IMR-90 (cell line): ENCODE data around the gene TRMT1L. TPM values are rescaled to one million over a fixed set of nuclear protein-coding genes. Genes with fewer than 3 reads are reported as not detected.

Experiments
- ATAC-seq: fragments of 200-7000 bp; cut with Tn5 transposase; 2 replicates; pipeline ENCODE4 v1.9.1; 2020; ENCODE audit warnings: low read depth, mild to moderate bottlenecking, moderate library complexity
- BruUV-seq: library from RNA; stranded (reverse); fragments of 400-500 nt; replicated peaks from 2 replicates; lab custom pipeline; 2021; lab: Mats Ljungman, UMichigan
- CTCF ChIA-PET: fragments of 300-600 bp; formaldehyde crosslinking; extraction: SDS; loops from one replicate; lab custom pipeline; 2021; ENCODE audit warnings: antibody characterized with exemption; lab: Yijun Ruan, JAX
- POLR2A ChIA-PET: fragments of 300-600 bp; sonication (Branson Sonifier 250); formaldehyde crosslinking; loops from one replicate; lab custom pipeline; 2022; ENCODE audit warnings: antibody characterized with exemption; ENCODE audit not compliant: unreplicated experiment; lab: Charles Lee
- DNase-seq: peaks from one replicate; pipeline ENCODE4 v3.0.0; 2013
- H2AFZ ChIP-seq: replicated peaks from 2 replicates; pipeline ENCODE3; 2013; ENCODE audit warnings: low read length, mild to moderate bottlenecking; ENCODE audit not compliant: poor library complexity
- H2AK5ac ChIP-seq: 2 replicates; pipeline ENCODE4 v1.6.1; 2013; ENCODE audit warnings: low read depth, low read length, inconsistent platforms
- H2AK9ac ChIP-seq: replicated peaks from 2 replicates; pipeline ENCODE3; 2013; ENCODE audit warnings: mild to moderate bottlenecking, low read depth, low read length, moderate library complexity; ENCODE audit not compliant: poor library complexity
- H2BK120ac ChIP-seq: 2 replicates; pipeline ENCODE4 v1.6.1; 2013; ENCODE audit warnings: low read depth, low read length, inconsistent platforms
- H2BK15ac ChIP-seq: 3 replicates; pipeline ENCODE4 v1.6.1; 2013; ENCODE audit warnings: low read depth, low read length, inconsistent platforms
- H2BK20ac ChIP-seq: 2 replicates; pipeline ENCODE4 v1.6.1; 2013; ENCODE audit warnings: low read depth, mild to moderate bottlenecking, inconsistent platforms, low read length, moderate library complexity
- H2BK5ac ChIP-seq: 2 replicates; pipeline ENCODE4 v1.6.1; 2013; ENCODE audit warnings: mild to moderate bottlenecking, low read depth, low read length, inconsistent platforms; ENCODE audit not compliant: poor library complexity, severe bottlenecking
- H3K14ac ChIP-seq: replicated peaks from 2 replicates; pipeline ENCODE4 v1.6.1; 2013; ENCODE audit warnings: low read depth, low read length, inconsistent platforms
- H3K18ac ChIP-seq: 2 replicates; pipeline ENCODE4 v1.6.1; 2013; ENCODE audit warnings: low read depth, low read length, control low read depth
- H3K23ac ChIP-seq: 2 replicates; pipeline ENCODE4 v1.6.1; 2013; ENCODE audit warnings: low read depth, low read length, inconsistent platforms
- H3K27ac ChIP-seq: 2 replicates; pipeline ENCODE4 v1.5.1; 2013; ENCODE audit warnings: mild to moderate bottlenecking, control low read depth, low read length; ENCODE audit not compliant: insufficient read depth
- H3K27me3 ChIP-seq: 2 replicates; pipeline ENCODE4 v1.6.1; 2013; ENCODE audit warnings: low read length; ENCODE audit not compliant: control insufficient read depth, insufficient read depth
- H3K36me3 ChIP-seq: 2 replicates; pipeline ENCODE4 v1.6.1; 2013; ENCODE audit warnings: low read length, mixed read lengths; ENCODE audit not compliant: control insufficient read depth, insufficient read depth
- H3K4ac ChIP-seq: 2 replicates; pipeline ENCODE4 v1.6.1; 2013; ENCODE audit warnings: low read depth, low read length, inconsistent platforms
- H3K4me1 ChIP-seq: 2 replicates; pipeline ENCODE4 v1.6.1; 2013; ENCODE audit warnings: low read length, mixed read lengths; ENCODE audit not compliant: control insufficient read depth, insufficient read depth
- H3K4me2 ChIP-seq: 2 replicates; pipeline ENCODE4 v1.6.1; 2013; ENCODE audit warnings: low read depth, mild to moderate bottlenecking, control low read depth, low read length, moderate library complexity
- H3K4me3 ChIP-seq: 2 replicates; pipeline ENCODE4 v1.5.1; 2013; ENCODE audit warnings: low read depth, mild to moderate bottlenecking, control low read depth, low read length, moderate library complexity; ENCODE audit not compliant: insufficient read depth
- H3K56ac ChIP-seq: 2 replicates; pipeline ENCODE4 v1.6.1; 2013; ENCODE audit warnings: low read length, inconsistent platforms; ENCODE audit not compliant: insufficient read depth; ENCODE audit errors: extremely low read depth
- H3K79me1 ChIP-seq, 2 experiments: 2 replicates each; pipeline ENCODE4 v1.6.1; 2013; ENCODE audit warnings: low read length in 2 of 2, inconsistent platforms in 1 of 2, low read depth in 1 of 2
- H3K9ac ChIP-seq: 2 replicates; pipeline ENCODE4 v1.6.1; 2013; ENCODE audit warnings: low read depth, low read length, control low read depth
- H3K9me1 ChIP-seq: 2 replicates; pipeline ENCODE4 v1.6.1; 2013; ENCODE audit warnings: low read length, inconsistent platforms; ENCODE audit not compliant: insufficient read depth
- H3K9me3 ChIP-seq: 2 replicates; pipeline ENCODE4 v1.6.1; 2013; ENCODE audit warnings: low read length; ENCODE audit not compliant: control insufficient read depth, insufficient read depth
- H4K20me1 ChIP-seq: 2 replicates; pipeline ENCODE4 v1.6.1; 2013; ENCODE audit warnings: low read length, inconsistent platforms; ENCODE audit not compliant: insufficient read depth
- H4K5ac ChIP-seq: 2 replicates; pipeline ENCODE4 v1.6.1; 2013; ENCODE audit warnings: mild to moderate bottlenecking, low read depth, low read length, control low read depth
- H4K8ac ChIP-seq, 2 experiments: 2 replicates each; pipeline ENCODE4 v1.6.1; 2013; ENCODE audit warnings: low read depth in 2 of 2, low read length in 2 of 2, control low read depth in 1 of 2, inconsistent platforms in 1 of 2
- H4K91ac ChIP-seq: 2 replicates; pipeline ENCODE4 v1.6.1; 2013; ENCODE audit warnings: low read depth, low read length, inconsistent platforms; ENCODE audit not compliant: insufficient read depth
- BHLHE40 ChIP-seq: fragments of 150-350 bp; IDR thresholded peaks from 2 replicates; pipeline ENCODE4 v1.6.1; 2016; ENCODE audit warnings: mild to moderate bottlenecking, low read depth, low read length
- CHD1 ChIP-seq: IDR thresholded peaks from 2 replicates; pipeline ENCODE4 v1.6.1; 2012; ENCODE audit warnings: low read depth, low read length, improper control_type of control experiment
- FOS ChIP-seq: fragments of 150-350 bp; IDR thresholded peaks from 2 replicates; pipeline ENCODE4 v1.6.1; 2016; ENCODE audit warnings: low read depth, low read length
- MAFK ChIP-seq: IDR thresholded peaks from 2 replicates; pipeline ENCODE4 v1.6.1; 2012; ENCODE audit warnings: low read depth, low read length, improper control_type of control experiment
- MXI1 ChIP-seq: IDR thresholded peaks from 2 replicates; pipeline ENCODE4 v1.6.1; 2012; ENCODE audit warnings: low read depth, mild to moderate bottlenecking, low read length, moderate library complexity, borderline replicate concordance
- NFE2L2 ChIP-seq: fragments of 150-350 bp; IDR thresholded peaks from 2 replicates; pipeline ENCODE4 v1.6.1; 2016; ENCODE audit warnings: low read depth, mild to moderate bottlenecking, low read length
- POLR2A ChIP-seq: IDR thresholded peaks from 2 replicates; pipeline ENCODE4 v1.6.1; 2012; ENCODE audit warnings: mild to moderate bottlenecking, low read depth, low read length
- RAD21 ChIP-seq: IDR thresholded peaks from 2 replicates; pipeline ENCODE4 v1.6.1; 2012; ENCODE audit warnings: low read length, improper control_type of control experiment
- RCOR1 ChIP-seq: IDR thresholded peaks from 2 replicates; pipeline ENCODE4 v1.6.1; 2012; ENCODE audit warnings: mild to moderate bottlenecking, low read length, improper control_type of control experiment; ENCODE audit not compliant: insufficient replicate concordance
- RFX5 ChIP-seq: IDR thresholded peaks from 2 replicates; pipeline ENCODE4 v1.8.0; 2012; ENCODE audit warnings: low read depth, mild to moderate bottlenecking, low read length, moderate library complexity
- SMC3 ChIP-seq: fragments of 150-350 bp; IDR thresholded peaks from 2 replicates; pipeline ENCODE4 v1.6.1; 2016; ENCODE audit warnings: low read depth, mild to moderate bottlenecking, antibody characterized with exemption, low read length, moderate library complexity
- WGBS, 2 experiments: methylation state at CpG; one replicate each; pipeline versions ENCODE4 v1.1.5 to v1.1.7; 2013; ENCODE audit warnings: missing lambda C conversion rate in 2 of 2; ENCODE audit not compliant: insufficient read length in 1 of 2; ENCODE audit errors: extremely low coverage in 2 of 2; 5-methylcytosine and 5-hydroxymethylcytosine counted together
- dilution Hi-C: fragments of 300-500 bp; cut with HindIII; formaldehyde crosslinking; loops from one replicate; pipeline ENCODE4 v1.14.3; 2018; ENCODE audit warnings: low sequenced_read_pairs; ENCODE audit not compliant: unreplicated experiment
- in situ Hi-C: fragments of 300-500 bp; cut with MboI; formaldehyde crosslinking; loops from 3 replicates; pipeline ENCODE4 v1.14.3; 2019; ENCODE audit warnings: low sequenced_read_pairs, inconsistent platforms, mixed read lengths
- intact Hi-C: fragments of 100-400 bp; cut with micrococcal nuclease; formaldehyde crosslinking; loops from 2 replicates; pipeline ENCODE4 v1.10.0; 2022
- polyA plus RNA-seq, 3 experiments: library from polyadenylated mRNA; depleted of rRNA; stranded (reverse); fragments of >200 nt; gene quantifications; 2 replicates each; pipeline ENCODE4 v1.2.3, GENCODE V29; 2012; ENCODE audit warnings: low replicate concordance in 1 of 3
- total RNA-seq: library from RNA; depleted of rRNA; stranded (reverse); fragments of >200 nt; gene quantifications from 2 replicates; pipeline ENCODE4 v1.2.3, GENCODE V29; 2012
- TF ChIP-seq, protein P1 (sequence below): fragments of 150-350 bp; IDR thresholded peaks from 2 replicates; pipeline ENCODE4 v1.6.1; 2017; ENCODE audit warnings: mild to moderate bottlenecking, antibody characterized with exemption, low read length, low read depth
- TF ChIP-seq, protein P2 (sequence below): conservative IDR thresholded peaks from 2 replicates; pipeline ENCODE4 v1.5.1; 2012; ENCODE audit warnings: mild to moderate bottlenecking, low read depth, low read length, improper control_type of control experiment

Gene TRMT1L
- total and polyA plus RNA-seq, 2 of the 4 experiments (the other 2 are of a cell fraction), result 11.0 to 21.9 TPM

DNA sequence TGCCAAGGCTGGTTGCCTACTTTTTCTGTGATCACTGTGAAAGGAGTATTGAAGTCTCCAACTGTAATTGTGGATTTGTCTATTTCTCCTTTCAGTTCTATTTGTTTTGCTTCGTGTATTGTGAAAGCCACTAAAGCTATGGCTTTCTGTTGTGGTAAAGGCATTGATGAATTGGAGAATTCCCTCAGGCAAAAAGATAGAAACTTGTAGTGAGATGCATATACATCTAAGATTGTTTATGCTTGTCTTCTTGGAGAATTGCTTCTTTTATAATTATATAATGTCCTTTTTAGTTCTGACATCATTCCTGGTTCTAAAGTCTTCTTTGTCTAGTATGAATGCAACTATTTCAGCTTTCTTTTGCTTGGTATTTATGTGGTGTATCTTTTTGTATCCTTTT, 37.0 kb upstream of the TRMT1L start:
- H3K9me3 ChIP-seq, result 0 out of 2 replicates have a peak, but pooled peaks cover 2% of the 10 kb centered on the region
- intact Hi-C loops, result no loop called here
- H4K5ac ChIP-seq, result no peak overlapping the region
- no peaks in the 10 kb centered on the region; the same call in 1 of the 2 replicates for H3K9me1 ChIP-seq
- H2AFZ ChIP-seq, result no peak overlapping the region
- no peaks in the 10 kb centered on the region for H4K20me1 ChIP-seq
- H3K23ac ChIP-seq, result no peak overlapping the region
- no peak overlapping the region for H3K27ac ChIP-seq
- CTCF ChIA-PET, result no interaction called here
- no peak overlapping the region for H3K9ac ChIP-seq
- dilution Hi-C loops, result no loop called here
- H3K4ac ChIP-seq, result no peak overlapping the region
- BruUV-seq, result no TSS peak
- H3K56ac ChIP-seq, result no peak overlapping the region
- H3K4me3 ChIP-seq, result no peak overlapping the region
- H3K27me3 ChIP-seq, result no peaks in the 10 kb centered on the region
- H3K4me2 ChIP-seq, result no peak overlapping the region
- no peak for ATAC-seq
- H3K18ac ChIP-seq, result no peak overlapping the region
- TF ChIP-seq, protein P1, sequence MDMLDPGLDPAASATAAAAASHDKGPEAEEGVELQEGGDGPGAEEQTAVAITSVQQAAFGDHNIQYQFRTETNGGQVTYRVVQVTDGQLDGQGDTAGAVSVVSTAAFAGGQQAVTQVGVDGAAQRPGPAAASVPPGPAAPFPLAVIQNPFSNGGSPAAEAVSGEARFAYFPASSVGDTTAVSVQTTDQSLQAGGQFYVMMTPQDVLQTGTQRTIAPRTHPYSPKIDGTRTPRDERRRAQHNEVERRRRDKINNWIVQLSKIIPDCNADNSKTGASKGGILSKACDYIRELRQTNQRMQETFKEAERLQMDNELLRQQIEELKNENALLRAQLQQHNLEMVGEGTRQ, result no peak
- no peak for TF ChIP-seq SMC3
- no peak for TF ChIP-seq NFE2L2
- TF ChIP-seq RCOR1, result no peak
- TF ChIP-seq CHD1, result no peak
- no peak for TF ChIP-seq FOS
- no peak for TF ChIP-seq MXI1
- no peak for TF ChIP-seq BHLHE40
- TF ChIP-seq MAFK, result no peak
- TF ChIP-seq POLR2A, result no peak
- TF ChIP-seq, protein P2, sequence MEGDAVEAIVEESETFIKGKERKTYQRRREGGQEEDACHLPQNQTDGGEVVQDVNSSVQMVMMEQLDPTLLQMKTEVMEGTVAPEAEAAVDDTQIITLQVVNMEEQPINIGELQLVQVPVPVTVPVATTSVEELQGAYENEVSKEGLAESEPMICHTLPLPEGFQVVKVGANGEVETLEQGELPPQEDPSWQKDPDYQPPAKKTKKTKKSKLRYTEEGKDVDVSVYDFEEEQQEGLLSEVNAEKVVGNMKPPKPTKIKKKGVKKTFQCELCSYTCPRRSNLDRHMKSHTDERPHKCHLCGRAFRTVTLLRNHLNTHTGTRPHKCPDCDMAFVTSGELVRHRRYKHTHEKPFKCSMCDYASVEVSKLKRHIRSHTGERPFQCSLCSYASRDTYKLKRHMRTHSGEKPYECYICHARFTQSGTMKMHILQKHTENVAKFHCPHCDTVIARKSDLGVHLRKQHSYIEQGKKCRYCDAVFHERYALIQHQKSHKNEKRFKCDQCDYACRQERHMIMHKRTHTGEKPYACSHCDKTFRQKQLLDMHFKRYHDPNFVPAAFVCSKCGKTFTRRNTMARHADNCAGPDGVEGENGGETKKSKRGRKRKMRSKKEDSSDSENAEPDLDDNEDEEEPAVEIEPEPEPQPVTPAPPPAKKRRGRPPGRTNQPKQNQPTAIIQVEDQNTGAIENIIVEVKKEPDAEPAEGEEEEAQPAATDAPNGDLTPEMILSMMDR, result no peak
- no peak for TF ChIP-seq RFX5
- no peak for TF ChIP-seq RAD21
- H2AK9ac ChIP-seq, result no peak overlapping the region
- no peaks in the 10 kb centered on the region for H3K4me1 ChIP-seq
- 0 out of 2 replicates have a peak, but pooled peaks cover 1% of the 10 kb centered on the region for H3K36me3 ChIP-seq
- H4K91ac ChIP-seq, result no peak overlapping the region
- in situ Hi-C loops, result no loop called here
- H2BK120ac ChIP-seq, result no peak overlapping the region
- no peak overlapping the region for H2BK20ac ChIP-seq
- no peak overlapping the region for H2BK15ac ChIP-seq
- no peak overlapping the region for H4K8ac ChIP-seq
- no peak overlapping the region for H2BK5ac ChIP-seq
- WGBS, 2 experiments, result no CpG with 5 or more reads among the region's 1 CpG
- no peaks in the 10 kb centered on the region for H3K79me1 ChIP-seq
- no peak for DNase-seq
- H3K14ac ChIP-seq, result no peak overlapping the region
- no peak overlapping the region for H2AK5ac ChIP-seq
- POLR2A ChIA-PET, result no interaction called here
